B cell (primary cell): ENCODE measurements around the gene FMNL3. TPM values are rescaled to one million over a fixed set of nuclear protein-coding genes. Genes with fewer than 3 reads are reported as not detected.

Source experiments
- ATAC-seq: fragments of 200-7000 bp; cut with Tn5 transposase; one replicate; pipeline ENCODE4 v1.10.0; 2021; ENCODE audit warnings: low read depth, mild to moderate bottlenecking, moderate number of reproducible peaks, moderate library complexity
- CTCF ChIA-PET: fragments of 350-600 bp; sonication (Branson Sonifier 250); formaldehyde crosslinking; loops from one replicate; lab custom pipeline; 2021; ENCODE audit warnings: antibody characterized with exemption, inconsistent platforms; lab: Charles Lee
- POLR2A ChIA-PET: fragments of 350-600 bp; sonication (Branson Sonifier 250); formaldehyde crosslinking; loops from one replicate; lab custom pipeline; 2021; ENCODE audit warnings: antibody characterized with exemption; lab: Charles Lee
- DNase-seq: peaks from one replicate; pipeline ENCODE4 v3.0.0; 2013
- H2AFZ ChIP-seq: 2 replicates; pipeline ENCODE4 v1.6.1; 2012; ENCODE audit warnings: mild to moderate bottlenecking, low read depth, low read length; ENCODE audit not compliant: insufficient read depth, poor library complexity, severe bottlenecking
- H3K27ac ChIP-seq, 2 donors: 1 replicate in 1 of 2; 2 replicates in 1 of 2; pipeline ENCODE4 v1.5.1; 2012 to 2013; ENCODE audit warnings: low read length in 2 of 2, mild to moderate bottlenecking in 2 of 2, moderate library complexity in 1 of 2
- H3K27me3 ChIP-seq, 4 experiments: fragments of 200-600 bp in 1 of 4; sonication (generic) in 1 of 4; replicated peaks in 1 of 4; 1 replicate in 2 of 4; 2 replicates in 2 of 4; pipeline versions ENCODE4 v1.6.1 to v1.7.0; 2013 to 2016; ENCODE audit warnings: low read length in 3 of 4, mild to moderate bottlenecking in 2 of 4, mixed read lengths in 1 of 4, moderate library complexity in 1 of 4; ENCODE audit not compliant: insufficient read depth in 4 of 4, control insufficient read depth in 3 of 4; ENCODE audit errors: control extremely low read depth in 1 of 4
- H3K36me3 ChIP-seq, 2 experiments: replicated peaks in 1 of 2; 1 replicate in 1 of 2; 2 replicates in 1 of 2; pipeline versions ENCODE4 v1.6.1 to v1.7.1; 2013; ENCODE audit warnings: low read length in 1 of 2; ENCODE audit not compliant: insufficient read depth in 2 of 2, control insufficient read depth in 1 of 2; ENCODE audit errors: control extremely low read depth in 1 of 2, extremely low read depth in 1 of 2
- H3K4me1 ChIP-seq, 2 donors: fragments of 200-600 bp in 1 of 2; sonication (generic) in 1 of 2; 1 replicate in 1 of 2; 2 replicates in 1 of 2; pipeline versions ENCODE4 v1.5.1 to v1.6.1; 2013 to 2017; ENCODE audit warnings: low read length in 2 of 2; ENCODE audit not compliant: control insufficient read depth in 2 of 2, insufficient read depth in 2 of 2
- H3K4me2 ChIP-seq: replicated peaks from 2 replicates; pipeline ENCODE3; 2012; ENCODE audit warnings: mild to moderate bottlenecking, low read depth, low read length; ENCODE audit not compliant: poor library complexity, severe bottlenecking
- H3K4me3 ChIP-seq, 5 experiments: fragments of 200-600 bp in 1 of 5; sonication (generic) in 1 of 5; 1 replicate in 3 of 5; 2 replicates in 2 of 5; pipeline versions ENCODE4 v1.5.1 to v1.7.0; 2011 to 2016; ENCODE audit warnings: low read length in 4 of 5, mild to moderate bottlenecking in 4 of 5, low read depth in 2 of 5, control low read depth in 1 of 5, moderate library complexity in 1 of 5; ENCODE audit not compliant: insufficient read depth in 1 of 5; ENCODE audit errors: control extremely low read depth in 1 of 5, extremely low read depth in 1 of 5
- H3K79me2 ChIP-seq: fragments of 200-600 bp; sonication (generic); one replicate; pipeline ENCODE4 v1.6.0; 2016; ENCODE audit warnings: low read length; ENCODE audit not compliant: control insufficient read depth, insufficient read depth
- H3K9ac ChIP-seq: fragments of 200-600 bp; sonication (generic); 2 replicates; pipeline ENCODE4 v1.6.1; 2017; ENCODE audit warnings: mild to moderate bottlenecking, low read length, moderate library complexity
- H3K9me3 ChIP-seq, 3 donors: one replicate each; pipeline versions ENCODE4 v1.6.1 to v1.7.1; 2013; ENCODE audit warnings: low read length in 2 of 3; ENCODE audit not compliant: control insufficient read depth in 2 of 3, insufficient read depth in 1 of 3; ENCODE audit errors: control extremely low read depth in 1 of 3
- H4K20me1 ChIP-seq: 2 replicates; pipeline ENCODE4 v1.6.0; 2012; ENCODE audit warnings: mild to moderate bottlenecking, low read length; ENCODE audit not compliant: insufficient read depth, control insufficient read depth, poor library complexity, severe bottlenecking
- H3K27ac Mint-ChIP-seq: one replicate; pipeline ENCODE4 v1.8.0; 2021; ENCODE audit warnings: mixed read lengths
- H3K27me3 Mint-ChIP-seq: one replicate; pipeline ENCODE4 v1.8.0; 2021; ENCODE audit warnings: mixed read lengths
- H3K4me1 Mint-ChIP-seq: one replicate; pipeline ENCODE4 v1.8.0; 2021; ENCODE audit warnings: mixed read lengths
- H3K4me3 Mint-ChIP-seq: one replicate; pipeline ENCODE4 v1.8.0; 2021; ENCODE audit warnings: mixed read lengths
- H3K9me3 Mint-ChIP-seq: one replicate; pipeline ENCODE4 v1.8.0; 2022; ENCODE audit warnings: mixed read lengths; ENCODE audit not compliant: insufficient read depth
- CTCF ChIP-seq: fragments of 200-600 bp; IDR thresholded peaks from one replicate; pipeline ENCODE4 v1.8.0; 2022; ENCODE audit warnings: antibody characterized with exemption, mild to moderate bottlenecking
- EZH2 ChIP-seq: IDR thresholded peaks from 2 replicates; pipeline ENCODE4 v1.6.1; 2012; ENCODE audit warnings: borderline replicate concordance, low read depth, mild to moderate bottlenecking, moderate library complexity, low read length; ENCODE audit not compliant: insufficient read depth, poor library complexity, severe bottlenecking
- WGBS: methylation state at CpG from one replicate; pipeline ENCODE4 v1.1.5; 2013; ENCODE audit warnings: missing lambda C conversion rate; ENCODE audit not compliant: insufficient coverage; 5-methylcytosine and 5-hydroxymethylcytosine counted together
- intact Hi-C: fragments of 100-400 bp; cut with micrococcal nuclease; formaldehyde crosslinking; loops from one replicate; pipeline ENCODE4 v1.10.0; 2022
- polyA plus RNA-seq: library from polyadenylated mRNA; depleted of rRNA; stranded (reverse); fragments of >200 nt; gene quantifications from 2 replicates; pipeline ENCODE4 v1.2.3, GENCODE V29; 2012
- total RNA-seq, 2 donors: library from RNA; stranded (reverse); fragments of 120-200 nt in 1 of 2; gene quantifications; 1 replicate in 1 of 2; 2 replicates in 1 of 2; pipeline versions ENCODE4 v1.2.3 to v1.2.4, GENCODE V29; 2013 to 2022

The FMNL3 gene
- total and polyA plus RNA-seq, 2 donors (not counting 1 experiment from before 2014, with no cell fraction given): 19.3 to 69.9 TPM

GRCh38 chr12:49665384-49665783 is 41.8 kb downstream of the FMNL3 start:
- peaks cover 99% of the 10 kb centered on the region in 2 donors for H3K4me1 ChIP-seq
- no peak overlapping the region for H3K4me2 ChIP-seq
- Mint-ChIP-seq H3K4me3 (peak overlapping the region; percentile 17), H3K9me3 (no peaks in the 10 kb centered on the region), H3K4me1 (peaks cover 96% of the 10 kb centered on the region), H3K27ac (peak overlapping the region; percentile 57), H3K27me3 (no peaks in the 10 kb centered on the region)
- no peaks in the 10 kb centered on the region for H4K20me1 ChIP-seq
- no peaks in the 10 kb centered on the region for H3K9me3 ChIP-seq
- no peak for ATAC-seq
- no peaks in the 10 kb centered on the region for H3K27me3 ChIP-seq
- intact Hi-C loops: no loop called here
- H3K36me3 ChIP-seq: peaks cover 0 to 8% of the 10 kb centered on the region in 2 experiments
- TF ChIP-seq EZH2 (no peak), CTCF (no peak)
- H3K4me3 ChIP-seq: no peak overlapping the region
- H3K9ac ChIP-seq: no peak overlapping the region
- no peak overlapping the region for H2AFZ ChIP-seq
- H3K27ac ChIP-seq: peak overlapping the region in 1 of 2 donors; percentile 95
- peaks cover 98% of the 10 kb centered on the region for H3K79me2 ChIP-seq
- no peak for DNase-seq
- WGBS: 46% methylated on average over 2 of the region's 2 CpGs
- ChIA-PET CTCF (interaction anchor here (1.0 to 12.1 kb wide), 5 partner anchors 9 to 76 kb away, joined by 4 to 164 read pairs (median 9); partner anchors contain the start of genes FMNL3 and TMBIM6), POLR2A (interaction anchor here (0.5 to 1.4 kb wide), 4 partner anchors 8 to 53 kb away, joined by 3 to 6 read pairs (median 3); no protein-coding TSS in a partner anchor)

GRCh38 chr12:49664591-49665239 is 42.5 kb downstream of the FMNL3 start:
- 42% methylated on average over 3 of the region's 4 CpGs for WGBS
- H3K9ac ChIP-seq: no peak overlapping the region
- intact Hi-C loops: no loop called here

More at GRCh38 chr12:49664591-49665239, 42.5 kb downstream of the FMNL3 start:
- Mint-ChIP-seq H3K27ac (peak overlapping the region; percentile 57), H3K4me3 (peak overlapping the region; percentile 56), H3K9me3 (no peaks in the 10 kb centered on the region), H3K27me3 (no peaks in the 10 kb centered on the region), H3K4me1 (peaks cover 92% of the 10 kb centered on the region)
- H3K79me2 ChIP-seq: peaks cover 99% of the 10 kb centered on the region
- H3K4me3 ChIP-seq: no peak overlapping the region
- CTCF ChIA-PET: interaction anchor here (1.0 to 12.1 kb wide), 6 partner anchors 8 to 77 kb away, joined by 4 to 164 read pairs (median 15); partner anchors contain the start of genes FMNL3 and TMBIM6
- peak overlapping the region; percentile 35 for H3K4me2 ChIP-seq
- DNase-seq: no peak
- no peaks in the 10 kb centered on the region for H4K20me1 ChIP-seq
- no peaks in the 10 kb centered on the region for H3K27me3 ChIP-seq
- no peak for ATAC-seq
- H3K4me1 ChIP-seq: peaks cover 92 to 97% of the 10 kb centered on the region in 2 donors
- no peak for TF ChIP-seq EZH2
- peak overlapping the region in 1 of 2 donors; percentile 95 for H3K27ac ChIP-seq
- H3K9me3 ChIP-seq: no peaks in the 10 kb centered on the region
- POLR2A ChIA-PET: interaction anchor here (1.0 to 1.4 kb wide), 3 partner anchors 8 to 39 kb away, joined by 3 to 6 read pairs (median 3); no protein-coding TSS in a partner anchor
- H2AFZ ChIP-seq: no peak overlapping the region
- H3K36me3 ChIP-seq: peaks cover 0 to 9% of the 10 kb centered on the region in 2 experiments
